GM12874 (cell line): ENCODE data around the gene TMEM258.

Source experiments
- TF ChIP-seq, protein P1 (sequence below): IDR thresholded peaks from 2 replicates; pipeline ENCODE4 v1.5.1; 2011; ENCODE audit warnings: low read depth, mild to moderate bottlenecking, control low read depth, low read length, moderate library complexity; ENCODE audit not compliant: insufficient read depth

TMEM258 gene

DNA sequence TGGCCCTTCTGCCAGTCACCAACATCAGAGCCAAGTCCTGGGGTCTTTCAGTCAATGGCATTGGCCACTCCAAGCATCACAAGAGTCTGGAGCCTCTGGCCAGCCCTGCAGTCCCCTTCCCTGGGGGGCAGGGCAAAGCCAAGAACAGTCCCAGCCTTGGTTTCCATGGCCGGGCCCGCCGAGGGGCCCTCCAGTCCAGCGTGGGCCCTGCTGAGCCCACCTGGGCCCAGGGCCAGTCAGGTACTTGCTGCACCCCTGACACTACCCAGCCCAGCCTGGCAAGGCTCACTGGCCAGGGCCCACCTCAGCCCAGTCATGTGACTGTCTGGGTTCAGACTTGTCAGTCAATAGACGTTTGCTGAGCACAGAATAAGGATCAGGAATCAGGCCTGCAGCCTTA lies 10.8 kb downstream of the TMEM258 start:
- TF ChIP-seq, protein P1, sequence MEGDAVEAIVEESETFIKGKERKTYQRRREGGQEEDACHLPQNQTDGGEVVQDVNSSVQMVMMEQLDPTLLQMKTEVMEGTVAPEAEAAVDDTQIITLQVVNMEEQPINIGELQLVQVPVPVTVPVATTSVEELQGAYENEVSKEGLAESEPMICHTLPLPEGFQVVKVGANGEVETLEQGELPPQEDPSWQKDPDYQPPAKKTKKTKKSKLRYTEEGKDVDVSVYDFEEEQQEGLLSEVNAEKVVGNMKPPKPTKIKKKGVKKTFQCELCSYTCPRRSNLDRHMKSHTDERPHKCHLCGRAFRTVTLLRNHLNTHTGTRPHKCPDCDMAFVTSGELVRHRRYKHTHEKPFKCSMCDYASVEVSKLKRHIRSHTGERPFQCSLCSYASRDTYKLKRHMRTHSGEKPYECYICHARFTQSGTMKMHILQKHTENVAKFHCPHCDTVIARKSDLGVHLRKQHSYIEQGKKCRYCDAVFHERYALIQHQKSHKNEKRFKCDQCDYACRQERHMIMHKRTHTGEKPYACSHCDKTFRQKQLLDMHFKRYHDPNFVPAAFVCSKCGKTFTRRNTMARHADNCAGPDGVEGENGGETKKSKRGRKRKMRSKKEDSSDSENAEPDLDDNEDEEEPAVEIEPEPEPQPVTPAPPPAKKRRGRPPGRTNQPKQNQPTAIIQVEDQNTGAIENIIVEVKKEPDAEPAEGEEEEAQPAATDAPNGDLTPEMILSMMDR, result no peak

DNA sequence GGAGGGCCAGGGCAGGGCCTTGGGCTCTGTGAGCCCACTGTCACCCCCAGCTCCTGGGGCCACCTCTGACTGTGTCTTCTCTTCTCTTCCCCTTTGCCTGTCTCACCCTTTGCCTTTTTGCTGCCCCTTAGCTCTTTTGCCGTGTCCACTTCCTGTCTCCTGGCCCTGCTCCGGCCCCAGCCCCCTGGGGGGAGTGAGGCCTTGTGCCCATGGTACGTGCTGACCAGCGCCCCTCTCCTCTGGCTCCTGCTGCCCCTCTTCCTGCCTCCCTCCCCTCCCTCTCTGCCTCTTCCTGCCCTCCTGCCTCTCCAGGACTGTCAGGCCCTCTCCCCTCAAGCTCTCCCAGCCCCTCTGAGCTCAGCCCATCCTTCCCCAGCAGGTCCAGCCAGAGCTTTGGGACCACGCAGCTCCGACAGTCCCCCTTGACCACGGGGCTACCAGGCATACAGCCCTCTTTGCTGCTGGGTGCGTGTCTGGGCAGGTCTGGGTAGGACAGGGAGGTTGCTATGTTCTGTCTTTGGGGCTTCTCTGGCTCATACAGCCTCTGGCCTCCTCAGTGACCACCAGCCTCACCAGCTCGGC lies 11.7 kb downstream of the TMEM258 start:
- TF ChIP-seq, protein P1, result no peak

DNA sequence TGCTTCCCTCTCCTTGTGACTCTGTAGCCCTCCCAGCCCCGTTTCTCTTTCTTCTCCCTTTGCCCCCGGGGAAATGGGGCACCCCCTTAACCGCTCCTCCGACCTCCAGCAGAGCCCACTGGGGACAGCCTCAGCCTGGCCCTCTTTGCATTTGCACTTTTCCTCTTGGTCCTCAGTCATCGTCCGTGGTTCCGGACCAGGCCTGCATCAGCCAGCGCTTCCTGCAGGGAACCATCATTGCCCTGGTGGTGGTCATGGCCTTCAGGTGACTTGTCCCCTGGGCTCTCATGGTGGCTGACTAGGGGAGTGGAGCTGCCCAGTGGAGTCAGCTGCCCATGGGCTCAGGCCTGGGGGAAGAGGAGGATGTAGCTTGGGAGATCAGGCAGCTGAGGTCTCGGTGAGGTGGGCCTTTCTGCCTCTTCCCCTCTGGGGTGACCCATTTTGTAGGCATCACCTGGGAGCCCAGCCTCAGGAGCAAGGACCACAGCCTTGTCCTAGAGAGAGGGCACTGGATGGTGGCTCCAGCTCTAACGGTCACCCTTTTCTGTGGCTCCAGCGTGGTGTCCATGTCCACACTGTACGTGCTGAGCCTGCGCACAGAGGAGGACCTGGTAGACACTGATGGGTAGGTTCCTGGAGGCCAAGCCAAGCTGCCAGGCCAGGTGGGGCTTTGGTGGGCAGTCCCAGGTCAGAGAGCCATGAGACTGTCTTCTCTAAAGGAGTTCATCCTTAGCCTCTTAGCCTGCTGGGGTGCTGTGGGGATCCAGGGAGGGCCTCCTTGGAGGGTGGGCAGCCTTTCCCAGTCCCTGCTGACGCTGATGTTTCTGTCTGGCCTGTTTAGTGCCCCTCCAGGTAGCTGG lies 12.5 kb downstream of the TMEM258 start:
- TF ChIP-seq, protein P1, result no peak

DNA sequence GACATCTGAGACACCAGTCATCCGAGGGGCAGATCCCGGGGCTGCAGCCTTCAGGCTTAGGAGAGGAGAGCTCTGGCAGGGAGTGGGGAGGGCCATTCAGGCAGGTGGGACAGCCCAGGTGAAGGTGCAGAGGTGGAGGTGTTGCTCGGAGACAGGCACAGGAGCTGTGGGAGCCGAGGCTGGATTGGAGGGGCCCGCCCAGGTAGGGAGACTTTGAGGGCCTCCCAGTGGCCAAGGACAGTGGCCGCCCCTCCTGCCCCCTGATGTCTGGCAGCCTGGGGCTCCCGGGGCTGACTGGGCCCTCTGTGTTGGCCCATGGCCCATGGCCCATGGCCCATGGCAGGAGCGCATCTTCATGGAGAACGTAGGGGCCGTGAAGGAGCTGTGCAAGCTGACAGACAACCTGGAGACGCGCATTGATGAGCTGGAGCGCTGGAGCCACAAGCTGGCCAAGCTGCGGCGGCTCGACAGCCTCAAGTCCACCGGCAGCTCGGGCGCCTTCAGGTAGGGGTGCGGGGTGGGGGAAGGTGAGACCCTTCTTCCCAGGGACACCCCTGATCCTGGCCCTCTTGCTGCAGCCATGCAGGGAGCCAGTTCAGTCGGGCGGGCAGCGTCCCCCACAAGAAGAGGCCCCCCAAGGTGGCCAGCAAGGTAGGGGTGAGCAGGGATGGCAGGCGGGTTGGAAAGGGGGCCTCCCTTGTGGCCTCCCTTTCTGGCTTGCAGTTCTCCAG lies 13.3 kb downstream of the TMEM258 start:
- TF ChIP-seq, protein P1, result no peak

DNA sequence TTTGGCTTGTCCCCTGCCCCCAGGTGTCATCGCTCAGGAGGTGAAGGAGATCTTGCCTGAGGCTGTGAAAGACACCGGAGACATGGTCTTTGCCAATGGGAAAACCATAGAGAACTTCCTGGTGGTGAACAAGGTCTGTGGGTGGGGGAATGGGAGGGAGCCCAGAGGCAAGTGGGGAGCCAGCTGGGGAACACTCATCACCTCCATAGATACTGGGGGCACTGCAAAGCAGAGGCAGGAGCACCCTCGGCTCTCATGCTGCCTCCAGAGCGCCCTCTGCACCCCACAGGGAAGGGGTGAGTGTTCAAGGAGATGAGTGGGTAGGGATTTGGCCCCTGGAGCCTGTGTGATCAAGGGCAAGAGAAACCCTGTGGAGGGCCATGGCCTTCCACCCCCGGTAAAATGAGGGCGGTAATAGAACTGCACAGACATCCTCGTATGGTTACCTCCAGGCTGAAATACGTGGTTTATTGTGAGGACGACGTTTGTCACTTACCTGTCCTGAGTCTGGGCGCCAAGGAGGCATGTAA lies 14.0 kb downstream of the TMEM258 start:
- TF ChIP-seq, protein P1, result no peak

DNA sequence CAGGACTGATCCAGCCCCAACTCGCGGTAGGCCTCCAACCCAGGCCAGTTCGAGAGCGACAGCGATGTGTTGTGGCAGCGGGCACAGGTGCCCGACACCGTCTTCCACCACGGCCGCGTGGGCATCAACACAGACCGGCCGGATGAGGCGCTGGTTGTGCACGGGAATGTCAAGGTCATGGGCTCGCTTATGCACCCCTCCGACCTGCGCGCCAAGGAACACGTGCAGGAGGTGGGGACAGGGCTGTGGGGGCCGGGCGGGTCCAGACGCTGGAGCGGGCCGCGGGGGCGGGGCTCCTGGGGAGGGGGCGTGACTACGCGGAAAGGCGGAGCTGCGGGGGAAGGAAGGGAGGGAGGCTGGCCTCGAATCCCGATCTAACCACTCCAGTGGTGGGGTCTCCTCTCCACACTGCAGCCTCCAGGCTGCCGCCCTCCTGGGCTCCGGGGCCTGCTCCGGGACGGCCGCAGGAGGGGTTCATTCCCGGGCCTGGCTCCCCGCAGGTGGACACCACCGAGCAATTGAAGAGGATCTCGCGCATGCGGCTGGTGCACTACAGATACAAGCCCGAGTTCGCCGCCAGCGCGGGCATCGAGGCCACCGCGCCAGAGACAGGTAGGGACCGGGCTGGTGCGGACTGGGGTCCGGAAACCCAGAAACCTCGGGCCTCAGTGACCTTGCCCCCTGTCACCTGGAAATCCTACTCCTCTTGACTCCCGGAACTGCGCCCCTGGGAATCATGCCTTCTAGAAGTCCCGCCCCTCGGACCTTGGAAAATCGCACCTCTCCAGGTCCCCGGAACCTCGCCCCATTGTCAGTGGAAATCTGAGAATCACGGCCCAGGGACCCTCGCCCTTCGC lies 14.9 kb downstream of the TMEM258 start:
- TF ChIP-seq, protein P1, result no peak
